ENCODE results near the gene HCN2. TPM values are rescaled to one million over a fixed set of nuclear protein-coding genes. Genes with fewer than 3 reads are reported as not detected.

HCN2 gene
- total RNA-seq, 1 experiment from 2014 or later, result 3.9 TPM

- H3K27me3 Mint-ChIP-seq (ENCODE audit: insufficient read depth, unreplicated experiment), result no peaks in the 10 kb centered on the region
- Histone ChIP-seq H3K4me1 (peaks cover 14% of the 10 kb centered on the region), H3K36me3 (ENCODE audit: control insufficient read depth, insufficient read depth, low read length) (no peaks in the 10 kb centered on the region; the same call in 1 of the 2 replicates), H3K4me3 (ENCODE audit: low read depth, low read length) (no peak overlapping the region), H3K27me3 (replicated peaks; ENCODE audit: control insufficient read depth, insufficient read depth, low read length) (no peaks in the 10 kb centered on the region), H3K9me3 (no peaks in the 10 kb centered on the region)
- no peak overlapping the region for H3K4me3 Mint-ChIP-seq (ENCODE audit: unreplicated experiment)
- POLR2A ChIA-PET, result no interaction called here
- peaks cover 54% of the 10 kb centered on the region for H3K36me3 Mint-ChIP-seq (ENCODE audit: insufficient read depth, unreplicated experiment)
- no peak for DNase-seq
- no TSS peak for BruUV-seq (replicated peaks)
- peaks cover 7% of the 10 kb centered on the region for H3K4me1 Mint-ChIP-seq (ENCODE audit: low read depth, unreplicated experiment)
- H3K27ac Mint-ChIP-seq (ENCODE audit: unreplicated experiment), result no peak overlapping the region
- intact Hi-C loops (cut with micrococcal nuclease; ENCODE audit: unreplicated experiment), result no loop called here
- H3K9me3 Mint-ChIP-seq (ENCODE audit: unreplicated experiment), result no peaks in the 10 kb centered on the region
- CTCF ChIA-PET, result no interaction called here
- TF ChIP-seq CTCF (IDR thresholded peaks at IDR 0.05; ENCODE audit: insufficient read depth in 1 of 2, low read depth in 1 of 2, low read length in 1 of 2, severe bottlenecking in 1 of 2, unreplicated experiment in 1 of 2), result no peak
These were observed 12.8 kb upstream of the HCN2 start for GRCh38 chr19:576768-577438.

GRCh38 chr19:577439-578392, 12.0 kb upstream of the HCN2 start:
- no peak for DNase-seq
- H3K9me3 ChIP-seq, result no peaks in the 10 kb centered on the region
- CTCF ChIA-PET, result no interaction called here
- H3K27ac Mint-ChIP-seq (ENCODE audit: unreplicated experiment), result no peak overlapping the region
- no peaks in the 10 kb centered on the region for H3K9me3 Mint-ChIP-seq (ENCODE audit: unreplicated experiment)
- H3K36me3 Mint-ChIP-seq (ENCODE audit: insufficient read depth, unreplicated experiment), result peaks cover 53% of the 10 kb centered on the region
- H3K36me3 ChIP-seq (ENCODE audit: control insufficient read depth, insufficient read depth, low read length), result no peaks in the 10 kb centered on the region; the same call in 1 of the 2 replicates
- no peaks in the 10 kb centered on the region for H3K27me3 ChIP-seq (replicated peaks; ENCODE audit: control insufficient read depth, insufficient read depth, low read length)
- no peak overlapping the region for H3K4me3 Mint-ChIP-seq (ENCODE audit: unreplicated experiment)
- intact Hi-C loops (cut with micrococcal nuclease; ENCODE audit: unreplicated experiment), result no loop called here
- peaks cover 7% of the 10 kb centered on the region for H3K4me1 Mint-ChIP-seq (ENCODE audit: low read depth, unreplicated experiment)
- no peak overlapping the region for H3K4me3 ChIP-seq (ENCODE audit: low read depth, low read length)
- H3K4me1 ChIP-seq, result peaks cover 14% of the 10 kb centered on the region
- no peak for TF ChIP-seq CTCF (IDR thresholded peaks at IDR 0.05; ENCODE audit: insufficient read depth in 1 of 2, low read depth in 1 of 2, low read length in 1 of 2, severe bottlenecking in 1 of 2, unreplicated experiment in 1 of 2)
- POLR2A ChIA-PET, result no interaction called here
- BruUV-seq (replicated peaks), result no TSS peak
- no peaks in the 10 kb centered on the region for H3K27me3 Mint-ChIP-seq (ENCODE audit: insufficient read depth, unreplicated experiment)

- BruUV-seq (replicated peaks), result no TSS peak
- peaks cover 56% of the 10 kb centered on the region for H3K36me3 Mint-ChIP-seq (ENCODE audit: insufficient read depth, unreplicated experiment)
- TF ChIP-seq CTCF (IDR thresholded peaks at IDR 0.05; ENCODE audit: insufficient read depth in 1 of 2, low read depth in 1 of 2, low read length in 1 of 2, severe bottlenecking in 1 of 2, unreplicated experiment in 1 of 2), result no peak
- H3K4me3 Mint-ChIP-seq (ENCODE audit: unreplicated experiment), result no peak overlapping the region
- no peak for DNase-seq
- CTCF ChIA-PET, result no interaction called here
- H3K4me1 Mint-ChIP-seq (ENCODE audit: low read depth, unreplicated experiment), result peaks cover 7% of the 10 kb centered on the region
- no peaks in the 10 kb centered on the region for H3K9me3 Mint-ChIP-seq (ENCODE audit: unreplicated experiment)
- no peak overlapping the region for H3K4me3 ChIP-seq (ENCODE audit: low read depth, low read length)
- H3K4me1 ChIP-seq, result peaks cover 9% of the 10 kb centered on the region; the same call in 1 of the 2 replicates
- H3K27me3 ChIP-seq (replicated peaks; ENCODE audit: control insufficient read depth, insufficient read depth, low read length), result no peaks in the 10 kb centered on the region
- no peaks in the 10 kb centered on the region for H3K9me3 ChIP-seq
- POLR2A ChIA-PET, result no interaction called here
- intact Hi-C loops (cut with micrococcal nuclease; ENCODE audit: unreplicated experiment), result no loop called here
- H3K27me3 Mint-ChIP-seq (ENCODE audit: insufficient read depth, unreplicated experiment), result no peaks in the 10 kb centered on the region
- H3K36me3 ChIP-seq (ENCODE audit: control insufficient read depth, insufficient read depth, low read length), result no peaks in the 10 kb centered on the region; the same call in 1 of the 2 replicates
- H3K27ac Mint-ChIP-seq (ENCODE audit: unreplicated experiment), result no peak overlapping the region
These were observed 10.4 kb upstream of the HCN2 start for GRCh38 chr19:579111-579841.

Data from Caco-2 (cell line).